GM19238 (cell line): Measurements from ENCODE around the gene PTPRZ1.

Experiments
- DNase-seq: peaks from one replicate; pipeline ENCODE4 v3.0.0; 2011; ENCODE audit warnings: low spot score; ENCODE audit not compliant: insufficient read length

PTPRZ1 gene

GRCh38 chr7:121872831-121873288, at the start of gene PTPRZ1:
PTPRZ1 (plus strand) TSS chr7:121873161; CDS start chr7:121873500, 339 bp downstream.
- DNase-seq = no peak

- DNase-seq = no peak
Observed at GRCh38 chr7:121824276-121824675, 48.7 kb upstream of the PTPRZ1 start.

- no peak for DNase-seq
Observed at GRCh38 chr7:121831351-121831750, 41.6 kb upstream of the PTPRZ1 start.

- DNase-seq = no peak
Observed at GRCh38 chr7:121831801-121832200, 41.2 kb upstream of the PTPRZ1 start.

- DNase-seq = no peak
Observed at GRCh38 chr7:121832347-121832746, 40.6 kb upstream of the PTPRZ1 start.

- no peak for DNase-seq
Observed at GRCh38 chr7:121833991-121834390, 39.0 kb upstream of the PTPRZ1 start.

- DNase-seq = no peak
Observed at GRCh38 chr7:121837462-121837861, 35.5 kb upstream of the PTPRZ1 start.

- no peak for DNase-seq
Observed at GRCh38 chr7:121847041-121847440, 25.9 kb upstream of the PTPRZ1 start.

GRCh38 chr7:121853307-121853706, 19.7 kb upstream of the PTPRZ1 start:
- DNase-seq = no peak

GRCh38 chr7:121860953-121861352, 12.0 kb upstream of the PTPRZ1 start:
- no peak for DNase-seq

- no peak for DNase-seq
Observed at GRCh38 chr7:121862591-121862990, 10.4 kb upstream of the PTPRZ1 start.

- DNase-seq = no peak
Observed at GRCh38 chr7:121871188-121871587, 1.8 kb upstream of the PTPRZ1 start.

GRCh38 chr7:121873289-121874194, 581 bp downstream of the PTPRZ1 start:
- no peak for DNase-seq

- no peak for DNase-seq
Observed at GRCh38 chr7:121874298-121874697, 1.3 kb downstream of the PTPRZ1 start.

GRCh38 chr7:121875203-121875602, 2.2 kb downstream of the PTPRZ1 start:
- no peak for DNase-seq

GRCh38 chr7:121876656-121877500, 3.9 kb downstream of the PTPRZ1 start:
- no peak for DNase-seq

GRCh38 chr7:121878918-121879464, 6.0 kb downstream of the PTPRZ1 start:
- DNase-seq = no peak

- DNase-seq = no peak
Observed at GRCh38 chr7:121879544-121879943, 6.6 kb downstream of the PTPRZ1 start.

GRCh38 chr7:121882731-121883130, 9.8 kb downstream of the PTPRZ1 start:
- DNase-seq = no peak

GRCh38 chr7:121885166-121885920, 12.4 kb downstream of the PTPRZ1 start:
- DNase-seq = no peak

- no peak for DNase-seq
Observed at GRCh38 chr7:121887634-121888033, 14.7 kb downstream of the PTPRZ1 start.
